Loucy (cell line): ENCODE measurements around the gene NOMO2.
"Not testable (repeated sequence)": the region's sequence is repeated elsewhere in the genome, so short reads cannot be mapped to it uniquely, and the experiment has no call there.

Experiments
- CTCF ChIP-seq: fragments of 200-600 bp; sonication (generic); conservative IDR thresholded peaks from 2 replicates; pipeline ENCODE4 v1.5.1; 2014; ENCODE audit warnings: mild to moderate bottlenecking, antibody characterized with exemption, low read length
- EZH2phosphoT487 ChIP-seq: fragments of 200-600 bp; IDR thresholded peaks from 2 replicates; pipeline ENCODE4 v1.6.1; 2018; ENCODE audit warnings: antibody characterized with exemption, mild to moderate bottlenecking, moderate library complexity, borderline replicate concordance

GRCh38 chr16:18573887-18574286 lies 12.0 kb upstream of the NOMO2 start:
- TF ChIP-seq CTCF, EZH2phosphoT487: not testable (repeated sequence)
